ENCODE data around the gene CADM1.

DNA sequence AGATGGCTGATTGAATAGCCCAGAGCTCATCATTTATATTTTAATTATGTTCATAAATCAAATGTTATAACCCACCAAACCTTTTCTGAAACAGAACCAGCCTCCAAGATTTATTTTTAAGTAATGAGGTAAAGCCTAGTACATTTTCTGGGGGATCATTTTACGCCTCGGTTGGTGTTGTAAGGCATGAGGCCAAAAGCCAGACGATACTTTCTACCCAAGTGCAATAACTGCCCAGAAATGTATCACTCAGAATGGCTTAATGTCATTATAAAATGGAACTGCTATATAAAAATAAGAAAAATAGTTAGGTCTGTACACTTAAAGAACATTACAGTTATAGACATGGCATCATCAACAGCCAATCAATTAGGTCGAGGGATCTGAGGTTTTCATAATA lies 283.3 kb downstream of the CADM1 start:
- TF ChIP-seq, protein P1, sequence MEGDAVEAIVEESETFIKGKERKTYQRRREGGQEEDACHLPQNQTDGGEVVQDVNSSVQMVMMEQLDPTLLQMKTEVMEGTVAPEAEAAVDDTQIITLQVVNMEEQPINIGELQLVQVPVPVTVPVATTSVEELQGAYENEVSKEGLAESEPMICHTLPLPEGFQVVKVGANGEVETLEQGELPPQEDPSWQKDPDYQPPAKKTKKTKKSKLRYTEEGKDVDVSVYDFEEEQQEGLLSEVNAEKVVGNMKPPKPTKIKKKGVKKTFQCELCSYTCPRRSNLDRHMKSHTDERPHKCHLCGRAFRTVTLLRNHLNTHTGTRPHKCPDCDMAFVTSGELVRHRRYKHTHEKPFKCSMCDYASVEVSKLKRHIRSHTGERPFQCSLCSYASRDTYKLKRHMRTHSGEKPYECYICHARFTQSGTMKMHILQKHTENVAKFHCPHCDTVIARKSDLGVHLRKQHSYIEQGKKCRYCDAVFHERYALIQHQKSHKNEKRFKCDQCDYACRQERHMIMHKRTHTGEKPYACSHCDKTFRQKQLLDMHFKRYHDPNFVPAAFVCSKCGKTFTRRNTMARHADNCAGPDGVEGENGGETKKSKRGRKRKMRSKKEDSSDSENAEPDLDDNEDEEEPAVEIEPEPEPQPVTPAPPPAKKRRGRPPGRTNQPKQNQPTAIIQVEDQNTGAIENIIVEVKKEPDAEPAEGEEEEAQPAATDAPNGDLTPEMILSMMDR (IDR thresholded peaks at IDR 0.05 in 2 of 3, conservative IDR thresholded peaks at IDR 0.05 in 1 of 3; ENCODE audit: insufficient read depth in 2 of 3, low read depth in 1 of 3, low read length in 3 of 3) = no peak
- TF ChIP-seq HNRNPH1 (optimal IDR thresholded peaks at IDR 0.05; ENCODE audit: low read depth, low read length) (no peak), GTF2E2 (tag; IDR thresholded peaks at IDR 0.05) (no peak), BMI1 (IDR thresholded peaks at IDR 0.05; ENCODE audit: low read length) (no peak), ADNP (tag; IDR thresholded peaks at IDR 0.05) (no peak), ZNF830 (CRISPR knock-in tag; IDR thresholded peaks at IDR 0.05) (no peak), CREM (IDR thresholded peaks at IDR 0.05; ENCODE audit: low read depth) (no peak), NRF1 (conservative IDR thresholded peaks at IDR 0.05 in 1 of 2, IDR thresholded peaks at IDR 0.05 in 1 of 2) (no peak)
- TF ChIP-seq, protein P2, sequence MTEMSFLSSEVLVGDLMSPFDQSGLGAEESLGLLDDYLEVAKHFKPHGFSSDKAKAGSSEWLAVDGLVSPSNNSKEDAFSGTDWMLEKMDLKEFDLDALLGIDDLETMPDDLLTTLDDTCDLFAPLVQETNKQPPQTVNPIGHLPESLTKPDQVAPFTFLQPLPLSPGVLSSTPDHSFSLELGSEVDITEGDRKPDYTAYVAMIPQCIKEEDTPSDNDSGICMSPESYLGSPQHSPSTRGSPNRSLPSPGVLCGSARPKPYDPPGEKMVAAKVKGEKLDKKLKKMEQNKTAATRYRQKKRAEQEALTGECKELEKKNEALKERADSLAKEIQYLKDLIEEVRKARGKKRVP (CRISPR knock-in tag; IDR thresholded peaks at IDR 0.05) = no peak
- TF ChIP-seq, protein P3, sequence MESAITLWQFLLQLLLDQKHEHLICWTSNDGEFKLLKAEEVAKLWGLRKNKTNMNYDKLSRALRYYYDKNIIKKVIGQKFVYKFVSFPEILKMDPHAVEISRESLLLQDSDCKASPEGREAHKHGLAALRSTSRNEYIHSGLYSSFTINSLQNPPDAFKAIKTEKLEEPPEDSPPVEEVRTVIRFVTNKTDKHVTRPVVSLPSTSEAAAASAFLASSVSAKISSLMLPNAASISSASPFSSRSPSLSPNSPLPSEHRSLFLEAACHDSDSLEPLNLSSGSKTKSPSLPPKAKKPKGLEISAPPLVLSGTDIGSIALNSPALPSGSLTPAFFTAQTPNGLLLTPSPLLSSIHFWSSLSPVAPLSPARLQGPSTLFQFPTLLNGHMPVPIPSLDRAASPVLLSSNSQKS (CRISPR knock-in tag; IDR thresholded peaks at IDR 0.05) = no peak

Data from K562 (cell line).